DMS79 treated with DMSO at 0.1 percent for 48 hours (cell line): ENCODE results near the gene IDH3G.
"Not testable (repeated sequence)": the region's sequence is repeated elsewhere in the genome, so short reads cannot be mapped to it uniquely, and the experiment has no call there.

Experiments
- DNase-seq: peaks from one replicate; lab custom pipeline; 2025; lab: John Stamatoyannopoulos, UW

The IDH3G gene

GRCh38 chrX:153794018-153794896 lies at the start of gene IDH3G, which contains the start of gene SSR4:
Gene IDH3G (minus strand): TSS chrX:153794375. CDS start chrX:153794326, 49 bp downstream.
Gene SSR4 (plus strand): TSS chrX:153794668. CDS start chrX:153794688, 20 bp downstream.
- DNase-seq = peak; percentile 79

GRCh38 chrX:153836921-153837320 lies 42.7 kb upstream of the IDH3G start:
- no peak for DNase-seq

- DNase-seq = no peak
Observed at GRCh38 chrX:153832728-153833127, 38.6 kb upstream of the IDH3G start.

GRCh38 chrX:153831429-153832150 lies 37.4 kb upstream of the IDH3G start:
- no peak for DNase-seq

GRCh38 chrX:153830640-153831428 lies 36.7 kb upstream of the IDH3G start:
- DNase-seq = no peak

GRCh38 chrX:153829799-153830639 lies 35.8 kb upstream of the IDH3G start, which contains the start of gene PDZD4:
Gene PDZD4 (minus strand): TSS chrX:153830544. CDS start chrX:153830298, 246 bp downstream.
- peak; percentile 0 for DNase-seq

GRCh38 chrX:153829549-153829798 lies 35.3 kb upstream of the IDH3G start:
- no peak for DNase-seq

GRCh38 chrX:153828723-153829548 lies 34.8 kb upstream of the IDH3G start:
- DNase-seq = no peak

- no peak for DNase-seq
Observed at GRCh38 chrX:153828308-153828707, 34.1 kb upstream of the IDH3G start.

GRCh38 chrX:153827903-153828302 lies 33.7 kb upstream of the IDH3G start:
- DNase-seq = no peak

GRCh38 chrX:153827016-153827415 lies 32.8 kb upstream of the IDH3G start:
- DNase-seq = no peak

GRCh38 chrX:153825042-153825441 lies 30.9 kb upstream of the IDH3G start:
- no peak for DNase-seq

- no peak for DNase-seq
Observed at GRCh38 chrX:153824348-153824747, 30.2 kb upstream of the IDH3G start.

- DNase-seq = no peak
Observed at GRCh38 chrX:153821066-153821465, 26.9 kb upstream of the IDH3G start.

GRCh38 chrX:153820601-153821000 lies 26.4 kb upstream of the IDH3G start:
- DNase-seq = peak; percentile 2

GRCh38 chrX:153819384-153820040 lies 25.3 kb upstream of the IDH3G start:
- peak; percentile 23 for DNase-seq

GRCh38 chrX:153818571-153819383 lies 24.6 kb upstream of the IDH3G start:
- DNase-seq = peak; percentile 37

GRCh38 chrX:153818064-153818463 lies 23.9 kb upstream of the IDH3G start:
- not testable (repeated sequence) for DNase-seq
